Endothelial cell of umbilical vein (primary cell): ENCODE results near the gene CHST15. TPM values are rescaled to one million over a fixed set of nuclear protein-coding genes. Genes with fewer than 3 reads are reported as not detected.

Experiments used
- BruUV-seq: library from RNA; stranded (reverse); fragments of 400-500 nt; replicated peaks from 2 replicates; lab custom pipeline; 2021; lab: Mats Ljungman, UMichigan
- CTCF ChIA-PET: fragments of 300-600, 350-600 bp; sonication (Branson Sonifier 250); formaldehyde crosslinking; loops from one replicate; lab custom pipeline; 2021; ENCODE audit warnings: antibody characterized with exemption, inconsistent platforms; lab: Charles Lee
- POLR2A ChIA-PET: fragments of 300-600, 350-600 bp; sonication (Branson Sonifier 250); formaldehyde crosslinking; loops from one replicate; lab custom pipeline; 2021; ENCODE audit warnings: antibody characterized with exemption, inconsistent platforms; lab: Charles Lee
- DNase-seq: peaks from one replicate; pipeline ENCODE4 v3.0.0-alpha.2; 2011; ENCODE audit warnings: low read depth, low spot score
- FAIRE-seq: peaks from 2 replicates; lab custom pipeline; 2011; peaks lifted over from hg19 to GRCh38; lab: Jason Lieb, UNC
- H2AFZ ChIP-seq: 2 replicates; pipeline ENCODE4 v1.6.0; 2012; ENCODE audit warnings: low read depth, low read length, control low read depth, inconsistent platforms
- H3K27ac ChIP-seq: 2 replicates; pipeline ENCODE4 v1.5.1; 2011; ENCODE audit warnings: low read depth, mild to moderate bottlenecking, control low read depth, low read length, moderate library complexity; ENCODE audit not compliant: insufficient read depth
- H3K27me3 ChIP-seq, 2 experiments: 2 replicates each; pipeline versions ENCODE4 v1.6.0 to v1.6.1; 2011; ENCODE audit warnings: low read length in 2 of 2, mixed read lengths in 1 of 2; ENCODE audit not compliant: control insufficient read depth in 2 of 2, insufficient read depth in 2 of 2
- H3K36me3 ChIP-seq, 2 experiments: 2 replicates in 1 of 2; 3 replicates in 1 of 2; pipeline ENCODE4 v1.5.1; 2011; ENCODE audit warnings: low read length in 2 of 2, mild to moderate bottlenecking in 1 of 2, moderate library complexity in 1 of 2; ENCODE audit not compliant: control insufficient read depth in 2 of 2, insufficient read depth in 2 of 2; ENCODE audit errors: extremely low read depth in 1 of 2
- H3K4me1 ChIP-seq: 3 replicates; pipeline ENCODE4 v1.5.1; 2011; ENCODE audit warnings: mild to moderate bottlenecking, low read length; ENCODE audit not compliant: control insufficient read depth, insufficient read depth; ENCODE audit errors: extremely low read depth
- H3K4me2 ChIP-seq: 2 replicates; pipeline ENCODE4 v1.6.1; 2011; ENCODE audit warnings: low read length, control low read depth, mixed read lengths; ENCODE audit not compliant: insufficient read depth
- H3K4me3 ChIP-seq, 3 experiments: fragments of 200-600 bp in 1 of 3; sonication (generic), shearing (Covaris generic) in 1 of 3; replicated peaks in 1 of 3; 2 replicates each; pipeline ENCODE4 v1.5.1; 2011 to 2016; ENCODE audit warnings: control low read depth in 3 of 3, low read length in 3 of 3, mild to moderate bottlenecking in 2 of 3, inconsistent platforms in 1 of 3, low read depth in 1 of 3, moderate library complexity in 1 of 3; ENCODE audit not compliant: insufficient read depth in 1 of 3
- H3K79me2 ChIP-seq: 2 replicates; pipeline ENCODE4 v1.6.0; 2012; ENCODE audit warnings: low read length, inconsistent platforms; ENCODE audit not compliant: control insufficient read depth, insufficient read depth
- H3K9ac ChIP-seq: replicated peaks from 2 replicates; pipeline ENCODE3; 2011; ENCODE audit warnings: low read length, control low read depth; ENCODE audit not compliant: insufficient read depth; ENCODE audit errors: extremely low read depth
- H3K9me1 ChIP-seq: replicated peaks from 3 replicates; pipeline ENCODE4 v1.6.0; 2011; ENCODE audit warnings: mild to moderate bottlenecking, low read length; ENCODE audit not compliant: control insufficient read depth, insufficient read depth; ENCODE audit errors: extremely low read depth
- H3K9me3 ChIP-seq: replicated peaks from 2 replicates; pipeline ENCODE4 v1.5.1; 2012; ENCODE audit warnings: low read length, inconsistent platforms; ENCODE audit not compliant: control insufficient read depth, insufficient read depth
- H4K20me1 ChIP-seq: replicated peaks from 2 replicates; pipeline ENCODE3; 2011; ENCODE audit warnings: mild to moderate bottlenecking, low read length; ENCODE audit not compliant: control insufficient read depth, insufficient read depth; ENCODE audit errors: extremely low read depth
- EZH2 ChIP-seq: IDR thresholded peaks from 2 replicates; pipeline ENCODE4 v1.6.1; 2012; ENCODE audit warnings: borderline replicate concordance, low read depth, mild to moderate bottlenecking, moderate library complexity, low read length, inconsistent platforms; ENCODE audit not compliant: severe bottlenecking
- FOS ChIP-seq: IDR thresholded peaks from 2 replicates; pipeline ENCODE4 v1.6.1; 2011; ENCODE audit warnings: mild to moderate bottlenecking, low read length, moderate library complexity, borderline replicate concordance; ENCODE audit not compliant: insufficient read depth
- GATA2 ChIP-seq: IDR thresholded peaks from 2 replicates; pipeline ENCODE4 v1.7.0; 2011; ENCODE audit warnings: low read depth, mild to moderate bottlenecking, moderate library complexity, mixed read lengths, low read length; ENCODE audit not compliant: insufficient read length, insufficient read depth
- JUN ChIP-seq: IDR thresholded peaks from 2 replicates; pipeline ENCODE4 v1.6.1; 2011; ENCODE audit warnings: borderline replicate concordance, low read depth; ENCODE audit not compliant: insufficient read length, insufficient read depth
- MYC ChIP-seq: IDR thresholded peaks from one replicate; pipeline ENCODE4 v1.6.1; 2011; ENCODE audit warnings: mild to moderate bottlenecking, low read depth, low read length
- POLR2A ChIP-seq: IDR thresholded peaks from 2 replicates; pipeline ENCODE4 v1.6.1; 2012; ENCODE audit warnings: low read depth, mild to moderate bottlenecking, control low read depth, low read length
- POLR2AphosphoS5 ChIP-seq: IDR thresholded peaks from 2 replicates; pipeline ENCODE4 v1.6.1; 2012; ENCODE audit warnings: low read depth, mild to moderate bottlenecking, control low read depth, low read length, moderate library complexity; ENCODE audit not compliant: insufficient read depth
- dilution Hi-C: fragments of 300-500 bp; cut with MboI; formaldehyde crosslinking; loops from one replicate; pipeline ENCODE4 v1.15.0; 2019; ENCODE audit warnings: low sequenced_read_pairs; ENCODE audit not compliant: extremely low pct_ligation_motif_present
- intact Hi-C: fragments of 100-400 bp; cut with micrococcal nuclease; formaldehyde crosslinking; loops from one replicate; pipeline ENCODE4 v1.10.0; 2022
- polyA plus RNA-seq, 4 experiments: library from polyadenylated mRNA; depleted of rRNA in 3 of 4; stranded (reverse) in 3 of 4; unstranded in 1 of 4; fragments of >200 nt; gene quantifications; 2 replicates each; pipeline versions ENCODE4 v1.2.1 to v1.2.3, GENCODE V29; 2011 to 2012; ENCODE audit warnings: missing spikeins in 1 of 4
- total RNA-seq: library from RNA; stranded (reverse); gene quantifications from 2 replicates; pipeline ENCODE4 v1.2.3, GENCODE V29; 2021
- TF ChIP-seq, protein P1 (sequence below), 2 donors: IDR thresholded peaks; 1 replicate in 1 of 2; 2 replicates in 1 of 2; pipeline ENCODE4 v1.5.1; 2011; ENCODE audit warnings: low read length in 2 of 2, mild to moderate bottlenecking in 2 of 2, moderate library complexity in 2 of 2, control low read depth in 1 of 2, inconsistent platforms in 1 of 2, low read depth in 1 of 2; ENCODE audit not compliant: insufficient read depth in 1 of 2; ENCODE audit errors: extremely low read depth in 1 of 2
- TF ChIP-seq, protein P2 (sequence below): IDR thresholded peaks from 2 replicates; pipeline ENCODE4 v1.6.1; 2011; ENCODE audit not compliant: insufficient read depth, insufficient read length

Gene CHST15
- total and polyA plus RNA-seq, 2 donors (not counting 3 experiments of a cell fraction or from before 2014, with no cell fraction given): 23.1 to 29.2 TPM

DNA sequence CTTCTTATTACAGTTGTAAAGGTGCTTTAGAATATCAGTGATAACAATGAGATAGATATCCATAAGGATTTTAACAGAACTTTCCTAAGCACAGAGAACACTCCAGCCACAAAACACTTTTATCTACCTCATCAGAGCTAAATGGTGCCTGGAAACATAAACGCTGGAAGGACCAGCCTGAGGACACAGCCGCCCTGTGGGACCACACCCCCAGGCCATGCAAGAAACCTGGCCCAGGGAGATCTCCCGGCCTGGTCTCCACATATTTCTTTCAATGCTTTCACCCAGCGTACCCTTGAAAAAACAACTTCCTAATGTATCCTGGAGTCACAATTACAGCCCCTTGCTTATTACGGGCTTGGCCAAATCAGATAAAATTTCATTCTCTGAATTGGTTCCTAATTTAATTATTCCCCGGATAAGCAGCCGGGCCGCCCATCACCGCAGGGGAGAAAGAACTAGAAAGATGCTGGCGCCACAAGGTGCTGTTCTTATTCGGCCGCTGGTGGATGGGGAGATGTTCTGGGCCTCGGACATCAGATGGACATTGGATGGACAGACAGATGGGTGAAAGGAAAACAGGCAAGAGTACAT is 11.8 kb downstream of the CHST15 start:
- intact Hi-C loops (no loop called here), dilution Hi-C loops (no loop called here)
- CTCF ChIA-PET: no interaction called here
- FAIRE-seq (no peak), DNase-seq (no peak)
- Histone ChIP-seq H3K9me1 (no peaks in the 10 kb centered on the region), H3K27me3 (no peaks in the 10 kb centered on the region), H2AFZ (no peak overlapping the region), H3K4me2 (no peak overlapping the region), H3K9me3 (no peaks in the 10 kb centered on the region), H3K4me1 (no peaks in the 10 kb centered on the region), H3K36me3 (no peaks in the 10 kb centered on the region), H3K9ac (no peak overlapping the region), H4K20me1 (no peaks in the 10 kb centered on the region), H3K79me2 (no peaks in the 10 kb centered on the region), H3K27ac (no peak overlapping the region), H3K4me3 (no peak overlapping the region)
- TF ChIP-seq GATA2: no peak
- no peak for TF ChIP-seq POLR2AphosphoS5
- TF ChIP-seq, protein P1, sequence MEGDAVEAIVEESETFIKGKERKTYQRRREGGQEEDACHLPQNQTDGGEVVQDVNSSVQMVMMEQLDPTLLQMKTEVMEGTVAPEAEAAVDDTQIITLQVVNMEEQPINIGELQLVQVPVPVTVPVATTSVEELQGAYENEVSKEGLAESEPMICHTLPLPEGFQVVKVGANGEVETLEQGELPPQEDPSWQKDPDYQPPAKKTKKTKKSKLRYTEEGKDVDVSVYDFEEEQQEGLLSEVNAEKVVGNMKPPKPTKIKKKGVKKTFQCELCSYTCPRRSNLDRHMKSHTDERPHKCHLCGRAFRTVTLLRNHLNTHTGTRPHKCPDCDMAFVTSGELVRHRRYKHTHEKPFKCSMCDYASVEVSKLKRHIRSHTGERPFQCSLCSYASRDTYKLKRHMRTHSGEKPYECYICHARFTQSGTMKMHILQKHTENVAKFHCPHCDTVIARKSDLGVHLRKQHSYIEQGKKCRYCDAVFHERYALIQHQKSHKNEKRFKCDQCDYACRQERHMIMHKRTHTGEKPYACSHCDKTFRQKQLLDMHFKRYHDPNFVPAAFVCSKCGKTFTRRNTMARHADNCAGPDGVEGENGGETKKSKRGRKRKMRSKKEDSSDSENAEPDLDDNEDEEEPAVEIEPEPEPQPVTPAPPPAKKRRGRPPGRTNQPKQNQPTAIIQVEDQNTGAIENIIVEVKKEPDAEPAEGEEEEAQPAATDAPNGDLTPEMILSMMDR (IDR thresholded peaks at IDR 0.05; ENCODE audit: extremely low read depth in 1 of 2, insufficient read depth in 1 of 2, low read depth in 1 of 2, low read length in 2 of 2): no peak
- TF ChIP-seq, protein P2, sequence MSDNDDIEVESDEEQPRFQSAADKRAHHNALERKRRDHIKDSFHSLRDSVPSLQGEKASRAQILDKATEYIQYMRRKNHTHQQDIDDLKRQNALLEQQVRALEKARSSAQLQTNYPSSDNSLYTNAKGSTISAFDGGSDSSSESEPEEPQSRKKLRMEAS: no peak
- no peak for TF ChIP-seq POLR2A
- no peak for TF ChIP-seq FOS
- no peak for TF ChIP-seq JUN
- no peak for TF ChIP-seq EZH2
- TF ChIP-seq MYC: no peak
- no TSS peak for BruUV-seq
- POLR2A ChIA-PET: no interaction called here
